ENCODE results near the gene RPP14. TPM values are rescaled to one million over a fixed set of nuclear protein-coding genes. Genes with fewer than 3 reads are reported as not detected.

RPP14 gene
- total RNA-seq, 2 donors from 2014 or later: 22.0 to 23.6 TPM

GRCh38 chr3:58322793-58323192 lies 16.7 kb downstream of the RPP14 start:
- Mint-ChIP-seq H3K27ac (no peak overlapping the region), H3K9me3 (no peaks in the 10 kb centered on the region), H3K27me3 (ENCODE audit: insufficient read depth) (peaks cover 9% of the 10 kb centered on the region), H3K4me3 (no peak overlapping the region), H3K36me3 (ENCODE audit: low read depth) (peaks cover 22% of the 10 kb centered on the region), H3K4me1 (peaks cover 6% of the 10 kb centered on the region)
- Histone ChIP-seq H3K9ac (ENCODE audit: extremely low read depth, low read length, poor library complexity, severe bottlenecking) (no peak overlapping the region), H3K27me3 (ENCODE audit: control insufficient read depth, insufficient read depth, low read length, poor library complexity, severe bottlenecking) (peaks cover 8% of the 10 kb centered on the region), H3K4me3 (ENCODE audit: low read length) (no peak overlapping the region), H3K9me3 (ENCODE audit: control insufficient read depth, low read length) (no peaks in the 10 kb centered on the region), H3K4me1 (ENCODE audit: control insufficient read depth, insufficient read depth, low read length) (peaks cover 2% of the 10 kb centered on the region), H3K27ac (ENCODE audit: low read depth, low read length) (no peak overlapping the region), H3K36me3 (ENCODE audit: control insufficient read depth, insufficient read depth, low read length) (peaks cover 33% of the 10 kb centered on the region)
- 80 to 88% methylated on average over 1 of the region's 1 CpG for WGBS, 2 experiments (ENCODE audit: insufficient coverage in 1 of 2, insufficient read length in 1 of 2)
- TF ChIP-seq CTCF (conservative IDR thresholded peaks at IDR 0.05): no peak
- no peak for DNase-seq

- no peak overlapping the region for H3K9ac ChIP-seq (ENCODE audit: extremely low read depth, low read length, poor library complexity, severe bottlenecking)
- peaks cover 15% of the 10 kb centered on the region for H3K27me3 Mint-ChIP-seq (ENCODE audit: insufficient read depth)
These were observed 17.7 kb downstream of the RPP14 start for GRCh38 chr3:58323529-58324390.

More at GRCh38 chr3:58323529-58324390, 17.7 kb downstream of the RPP14 start:
- H3K4me3 ChIP-seq (ENCODE audit: low read length): no peak overlapping the region
- peaks cover 6% of the 10 kb centered on the region for H3K4me1 Mint-ChIP-seq
- peaks cover 8% of the 10 kb centered on the region for H3K27me3 ChIP-seq (ENCODE audit: control insufficient read depth, insufficient read depth, low read length, poor library complexity, severe bottlenecking)
- DNase-seq: no peak
- peaks cover 14% of the 10 kb centered on the region for H3K36me3 Mint-ChIP-seq (ENCODE audit: low read depth)
- peaks cover 24% of the 10 kb centered on the region for H3K36me3 ChIP-seq (ENCODE audit: control insufficient read depth, insufficient read depth, low read length)
- no peaks in the 10 kb centered on the region for H3K9me3 ChIP-seq (ENCODE audit: control insufficient read depth, low read length)
- peaks cover 2% of the 10 kb centered on the region for H3K4me1 ChIP-seq (ENCODE audit: control insufficient read depth, insufficient read depth, low read length)
- H3K27ac Mint-ChIP-seq: no peak overlapping the region
- WGBS, 2 experiments (ENCODE audit: insufficient coverage in 1 of 2, insufficient read length in 1 of 2): 78 to 92% methylated on average over 2 to 3 of the region's 3 CpGs
- TF ChIP-seq CTCF (conservative IDR thresholded peaks at IDR 0.05): no peak
- H3K27ac ChIP-seq (ENCODE audit: low read depth, low read length): no peak overlapping the region
- no peaks in the 10 kb centered on the region for H3K9me3 Mint-ChIP-seq
- no peak overlapping the region for H3K4me3 Mint-ChIP-seq
